ENCODE results near the gene VWA2. TPM values are rescaled to one million over a fixed set of nuclear protein-coding genes. Genes with fewer than 3 reads are reported as not detected.

VWA2 gene
- polyA plus RNA-seq, 3 donors = not detected

- peaks cover under 1 to 8% (median 3%) of the 10 kb centered on the region in 3 donors for H3K27me3 Mint-ChIP-seq (ENCODE audit: low read depth in 3 of 3)
- 98% methylated on average over 8 of the region's 12 CpGs for WGBS (ENCODE audit: insufficient coverage)
- no peak overlapping the region for H3K4me3 Mint-ChIP-seq
- H3K27ac ChIP-seq (ENCODE audit: low read depth in 1 of 2, low read length in 2 of 2) = no peak overlapping the region
- no peaks in the 10 kb centered on the region for H3K9me3 ChIP-seq (replicated peaks in 1 of 2; ENCODE audit: control insufficient read depth in 1 of 2, insufficient read depth in 1 of 2, low read length in 2 of 2)
- no peak for TF ChIP-seq CTCF (IDR thresholded peaks at IDR 0.05)
- H3K9me3 Mint-ChIP-seq = no peaks in the 10 kb centered on the region
- H2AFZ ChIP-seq (ENCODE audit: insufficient read depth, low read depth, low read length, poor library complexity, severe bottlenecking) = no peak overlapping the region
- no peak for DNase-seq
- no peaks in the 10 kb centered on the region for H3K36me3 Mint-ChIP-seq
- H3K9ac ChIP-seq (ENCODE audit: insufficient read depth, low read length, poor library complexity, severe bottlenecking) = no peak overlapping the region
- no peaks in the 10 kb centered on the region for H3K4me1 ChIP-seq (ENCODE audit: control insufficient read depth in 1 of 2, insufficient read depth in 2 of 2, low read length in 2 of 2)
- no peak overlapping the region for H3K27ac Mint-ChIP-seq
- intact Hi-C loops (cut with micrococcal nuclease) = no loop called here
- no peaks in the 10 kb centered on the region for H4K20me1 ChIP-seq (ENCODE audit: insufficient read depth, low read length)
- no peaks in the 10 kb centered on the region for H3K27me3 ChIP-seq (ENCODE audit: control insufficient read depth in 2 of 2, insufficient read depth in 2 of 2, low read length in 2 of 2)
- no peaks in the 10 kb centered on the region for H3K36me3 ChIP-seq (replicated peaks in 1 of 2; ENCODE audit: control insufficient read depth in 1 of 2, insufficient read depth in 2 of 2, low read length in 2 of 2)
- H3K4me3 ChIP-seq (replicated peaks in 1 of 3; ENCODE audit: low read depth in 2 of 3, low read length in 3 of 3) = no peak overlapping the region
- no peaks in the 10 kb centered on the region for H3K4me1 Mint-ChIP-seq
- no peak overlapping the region for H3K4me2 ChIP-seq (replicated peaks; ENCODE audit: extremely low read depth, low read length, poor library complexity, severe bottlenecking)
- no peaks in the 10 kb centered on the region for H3K79me2 ChIP-seq (ENCODE audit: insufficient read depth, low read length)
Measured at GRCh38 chr10:114256008-114256765, 17.1 kb downstream of the VWA2 start.

GRCh38 chr10:114256822-114257221, 17.8 kb downstream of the VWA2 start:
- DNase-seq = no peak
- Histone ChIP-seq H2AFZ (ENCODE audit: insufficient read depth, low read depth, low read length, poor library complexity, severe bottlenecking) (no peak overlapping the region), H3K9ac (ENCODE audit: insufficient read depth, low read length, poor library complexity, severe bottlenecking) (no peak overlapping the region), H3K27me3 (ENCODE audit: control insufficient read depth in 2 of 2, insufficient read depth in 2 of 2, low read length in 2 of 2) (no peaks in the 10 kb centered on the region), H3K4me2 (replicated peaks; ENCODE audit: extremely low read depth, low read length, poor library complexity, severe bottlenecking) (no peak overlapping the region), H3K36me3 (replicated peaks in 1 of 2; ENCODE audit: control insufficient read depth in 1 of 2, insufficient read depth in 2 of 2, low read length in 2 of 2) (no peaks in the 10 kb centered on the region), H3K9me3 (replicated peaks in 1 of 2; ENCODE audit: control insufficient read depth in 1 of 2, insufficient read depth in 1 of 2, low read length in 2 of 2) (no peaks in the 10 kb centered on the region), H3K27ac (ENCODE audit: low read depth in 1 of 2, low read length in 2 of 2) (no peak overlapping the region), H3K4me3 (replicated peaks in 1 of 3; ENCODE audit: low read depth in 2 of 3, low read length in 3 of 3) (no peak overlapping the region), H4K20me1 (ENCODE audit: insufficient read depth, low read length) (no peaks in the 10 kb centered on the region), H3K4me1 (ENCODE audit: control insufficient read depth in 1 of 2, insufficient read depth in 2 of 2, low read length in 2 of 2) (no peaks in the 10 kb centered on the region), H3K79me2 (ENCODE audit: insufficient read depth, low read length) (no peaks in the 10 kb centered on the region)
- Mint-ChIP-seq H3K4me3 (no peak overlapping the region), H3K27me3 (ENCODE audit: low read depth in 3 of 3) (peaks cover 0 to 8% (median 2%) of the 10 kb centered on the region in 3 donors), H3K9me3 (peaks cover 0 to 2% (median 0%) of the 10 kb centered on the region in 7 donors), H3K36me3 (no peaks in the 10 kb centered on the region), H3K27ac (no peak overlapping the region), H3K4me1 (no peaks in the 10 kb centered on the region)
- intact Hi-C loops (cut with micrococcal nuclease) = no loop called here
- no peak for TF ChIP-seq CTCF (IDR thresholded peaks at IDR 0.05)
- 90% methylated on average over 2 of the region's 3 CpGs for WGBS (ENCODE audit: insufficient coverage)

All from CD14-positive monocyte (primary cell).